ENCODE results near the gene UCKL1.

UCKL1 gene

GRCh38 chr20:63955281-63955826 lies 862 bp downstream of the UCKL1 start:
- TF ChIP-seq CTCF (IDR thresholded peaks at IDR 0.05; ENCODE audit: low read depth, low read length): peak; percentile 42
- peak overlapping the region; percentile 92 for H3K4me3 ChIP-seq (ENCODE audit: low read depth, low read length)

- H3K4me3 ChIP-seq (ENCODE audit: low read depth, low read length): peak overlapping the region; percentile 5; the same call in 1 of the 2 replicates
Measured at GRCh38 chr20:63953764-63954429, 2.3 kb downstream of the UCKL1 start.

GRCh38 chr20:63952769-63953168 lies 3.4 kb downstream of the UCKL1 start:
- no peak for TF ChIP-seq CTCF (IDR thresholded peaks at IDR 0.05; ENCODE audit: low read depth, low read length)
- no peak overlapping the region for H3K4me3 ChIP-seq (ENCODE audit: low read depth, low read length)

More at GRCh38 chr20:63953764-63954429, 2.3 kb downstream of the UCKL1 start:
- TF ChIP-seq CTCF (IDR thresholded peaks at IDR 0.05; ENCODE audit: low read depth, low read length): no peak

- no peak for TF ChIP-seq CTCF (IDR thresholded peaks at IDR 0.05; ENCODE audit: low read depth, low read length)
- no peak overlapping the region for H3K4me3 ChIP-seq (ENCODE audit: low read depth, low read length)
Measured at GRCh38 chr20:63952210-63952535, 4.0 kb downstream of the UCKL1 start.

- H3K4me3 ChIP-seq (ENCODE audit: low read depth, low read length): no peak overlapping the region
- TF ChIP-seq CTCF (IDR thresholded peaks at IDR 0.05; ENCODE audit: low read depth, low read length): no peak
Measured at GRCh38 chr20:63951398-63952209, 4.6 kb downstream of the UCKL1 start.

GRCh38 chr20:63950701-63951397 lies 5.4 kb downstream of the UCKL1 start:
- no peak overlapping the region for H3K4me3 ChIP-seq (ENCODE audit: low read depth, low read length)
- TF ChIP-seq CTCF (IDR thresholded peaks at IDR 0.05; ENCODE audit: low read depth, low read length): no peak
